Endothelial cell of umbilical vein (primary cell): ENCODE data around the gene HSD3B7.

ENCODE experiments used
- CTCF ChIP-seq, 2 donors: IDR thresholded peaks; 1 replicate in 1 of 2; 2 replicates in 1 of 2; pipeline ENCODE4 v1.5.1; 2011; ENCODE audit warnings: low read length in 2 of 2, mild to moderate bottlenecking in 2 of 2, moderate library complexity in 2 of 2, control low read depth in 1 of 2, inconsistent platforms in 1 of 2, low read depth in 1 of 2; ENCODE audit not compliant: insufficient read depth in 1 of 2; ENCODE audit errors: extremely low read depth in 1 of 2
- EZH2 ChIP-seq: IDR thresholded peaks from 2 replicates; pipeline ENCODE4 v1.6.1; 2012; ENCODE audit warnings: borderline replicate concordance, low read depth, mild to moderate bottlenecking, moderate library complexity, low read length, inconsistent platforms; ENCODE audit not compliant: severe bottlenecking
- FOS ChIP-seq: IDR thresholded peaks from 2 replicates; pipeline ENCODE4 v1.6.1; 2011; ENCODE audit warnings: mild to moderate bottlenecking, low read length, moderate library complexity, borderline replicate concordance; ENCODE audit not compliant: insufficient read depth
- POLR2A ChIP-seq: IDR thresholded peaks from 2 replicates; pipeline ENCODE4 v1.6.1; 2012; ENCODE audit warnings: low read depth, mild to moderate bottlenecking, control low read depth, low read length

DNA sequence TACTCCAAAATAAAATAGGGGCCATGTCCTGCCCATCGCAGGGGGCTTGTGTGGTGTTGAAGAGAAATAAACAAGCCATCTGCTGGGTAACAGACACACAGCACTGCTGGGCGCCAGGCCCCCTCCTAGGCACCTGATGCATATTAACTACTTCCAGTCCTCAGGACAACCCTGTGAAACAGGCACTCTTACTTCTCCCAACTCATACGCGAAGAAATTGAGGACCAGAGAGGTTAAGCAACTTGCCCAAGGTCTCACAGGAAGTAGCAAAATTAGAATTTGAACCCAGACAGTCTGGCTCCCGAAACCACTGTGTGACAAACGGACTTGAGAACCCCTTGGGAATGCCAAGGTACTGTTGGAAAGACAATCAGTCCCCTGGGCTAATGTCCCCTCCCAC, 22.7 kb downstream of the HSD3B7 start:
- TF ChIP-seq CTCF (IDR thresholded peaks at IDR 0.05; ENCODE audit: extremely low read depth in 1 of 2, insufficient read depth in 1 of 2, low read depth in 1 of 2, low read length in 2 of 2) (no peak), EZH2 (no peak), POLR2A (no peak), FOS (no peak)
